ENCODE results near the gene VAPB. TPM values are rescaled to one million over a fixed set of nuclear protein-coding genes. Genes with fewer than 3 reads are reported as not detected.

VAPB gene
- total RNA-seq, 4 donors from 2014 or later, result 24.6 to 30.8 (median 29.4) TPM

DNA sequence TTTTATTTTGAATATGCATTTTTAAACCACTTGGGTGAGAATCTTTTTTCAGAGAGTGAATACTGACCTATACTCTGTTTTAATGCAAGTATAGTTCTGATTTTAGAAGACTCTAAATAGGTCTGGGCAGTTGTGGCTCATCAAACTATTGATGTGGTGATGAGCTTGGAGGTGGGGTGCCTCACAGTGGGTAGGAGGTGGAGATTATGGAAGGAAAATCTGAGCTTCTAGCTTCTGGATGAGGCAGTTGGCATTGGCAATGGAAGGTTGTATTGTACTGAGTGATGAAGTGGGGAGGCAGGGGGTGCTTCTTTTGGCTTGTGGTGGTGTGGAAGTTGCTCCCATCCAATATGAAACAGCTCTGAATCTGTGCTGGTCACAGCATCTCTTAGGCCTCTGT is 52.7 kb downstream of the VAPB start:
- H3K4me3 ChIP-seq, result no peak overlapping the region
- H3K36me3 ChIP-seq, result peaks cover 0 to 24% (median 0%) of the 10 kb centered on the region in 3 donors
- H3K9me3 ChIP-seq, result no peaks in the 10 kb centered on the region
- H3K27ac ChIP-seq, result no peak overlapping the region
- DNase-seq, result no peak
- no peaks in the 10 kb centered on the region for H3K27me3 ChIP-seq
- TF ChIP-seq, protein P1, sequence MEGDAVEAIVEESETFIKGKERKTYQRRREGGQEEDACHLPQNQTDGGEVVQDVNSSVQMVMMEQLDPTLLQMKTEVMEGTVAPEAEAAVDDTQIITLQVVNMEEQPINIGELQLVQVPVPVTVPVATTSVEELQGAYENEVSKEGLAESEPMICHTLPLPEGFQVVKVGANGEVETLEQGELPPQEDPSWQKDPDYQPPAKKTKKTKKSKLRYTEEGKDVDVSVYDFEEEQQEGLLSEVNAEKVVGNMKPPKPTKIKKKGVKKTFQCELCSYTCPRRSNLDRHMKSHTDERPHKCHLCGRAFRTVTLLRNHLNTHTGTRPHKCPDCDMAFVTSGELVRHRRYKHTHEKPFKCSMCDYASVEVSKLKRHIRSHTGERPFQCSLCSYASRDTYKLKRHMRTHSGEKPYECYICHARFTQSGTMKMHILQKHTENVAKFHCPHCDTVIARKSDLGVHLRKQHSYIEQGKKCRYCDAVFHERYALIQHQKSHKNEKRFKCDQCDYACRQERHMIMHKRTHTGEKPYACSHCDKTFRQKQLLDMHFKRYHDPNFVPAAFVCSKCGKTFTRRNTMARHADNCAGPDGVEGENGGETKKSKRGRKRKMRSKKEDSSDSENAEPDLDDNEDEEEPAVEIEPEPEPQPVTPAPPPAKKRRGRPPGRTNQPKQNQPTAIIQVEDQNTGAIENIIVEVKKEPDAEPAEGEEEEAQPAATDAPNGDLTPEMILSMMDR (IDR thresholded peaks at IDR 0.05), result no peak
- no peak for TF ChIP-seq POLR2A (IDR thresholded peaks at IDR 0.05)
- H3K4me1 ChIP-seq, result peaks cover 0 to 9% (median 0%) of the 10 kb centered on the region in 4 donors

GRCh38 chr20:58444746-58445255 is 55.8 kb downstream of the VAPB start:
- peaks cover 0 to 24% (median 0%) of the 10 kb centered on the region in 3 donors for H3K36me3 ChIP-seq
- no peak overlapping the region for H3K4me3 ChIP-seq
- H3K9me3 ChIP-seq, result no peaks in the 10 kb centered on the region
- H3K4me1 ChIP-seq, result no peaks in the 10 kb centered on the region
- no peak overlapping the region for H3K27ac ChIP-seq
- no peak for DNase-seq
- no peaks in the 10 kb centered on the region for H3K27me3 ChIP-seq
- TF ChIP-seq POLR2A (IDR thresholded peaks at IDR 0.05), result no peak
- TF ChIP-seq, protein P1 (IDR thresholded peaks at IDR 0.05), result no peak

GRCh38 chr20:58446264-58446959 is 57.4 kb downstream of the VAPB start:
- Histone ChIP-seq H3K9me3 (no peaks in the 10 kb centered on the region), H3K4me1 (no peaks in the 10 kb centered on the region), H3K27me3 (no peaks in the 10 kb centered on the region), H3K27ac (no peak overlapping the region), H3K4me3 (no peak overlapping the region), H3K36me3 (peaks cover 0 to 18% (median 0%) of the 10 kb centered on the region in 3 donors)
- no peak for TF ChIP-seq POLR2A (IDR thresholded peaks at IDR 0.05)
- TF ChIP-seq, protein P1 (IDR thresholded peaks at IDR 0.05), result no peak
- no peak for DNase-seq

GRCh38 chr20:58446960-58447265 is 57.9 kb downstream of the VAPB start:
- Histone ChIP-seq H3K27me3 (no peaks in the 10 kb centered on the region), H3K27ac (no peak overlapping the region), H3K4me1 (no peaks in the 10 kb centered on the region), H3K9me3 (no peaks in the 10 kb centered on the region), H3K4me3 (no peak overlapping the region), H3K36me3 (peaks cover 0 to 18% (median 0%) of the 10 kb centered on the region in 3 donors)
- TF ChIP-seq, protein P1 (IDR thresholded peaks at IDR 0.05), result no peak
- no peak for TF ChIP-seq POLR2A (IDR thresholded peaks at IDR 0.05)
- DNase-seq, result no peak

GRCh38 chr20:58447511-58448391 is 58.7 kb downstream of the VAPB start:
- Histone ChIP-seq H3K36me3 (peaks cover 0 to 18% (median 0%) of the 10 kb centered on the region in 3 donors), H3K4me3 (no peak overlapping the region), H3K27ac (no peak overlapping the region), H3K27me3 (no peaks in the 10 kb centered on the region), H3K4me1 (no peaks in the 10 kb centered on the region), H3K9me3 (no peaks in the 10 kb centered on the region)
- TF ChIP-seq, protein P1 (IDR thresholded peaks at IDR 0.05), result peak in 5 of 6 experiments; percentile 16 to 67 (median 64)
- no peak for TF ChIP-seq POLR2A (IDR thresholded peaks at IDR 0.05)
- peak in 2 of 3 donors; percentile 29 to 79 for DNase-seq

Data from Peyer's patch (tissue), 4 donors.